Right cardiac atrium (tissue), 5 donors: Measurements from ENCODE around the gene KRT78. TPM values are rescaled to one million over a fixed set of nuclear protein-coding genes. Genes with fewer than 3 reads are reported as not detected.

Source experiments
- ATAC-seq, 2 donors: fragments of 200-7000 bp; cut with Tn5 transposase; one replicate each; pipeline versions ENCODE4 v1.8.0 to v1.9.1; 2020; ENCODE audit warnings: moderate library complexity in 2 of 2, mild to moderate bottlenecking in 1 of 2
- DNase-seq, 3 donors: peaks; one replicate each; pipeline ENCODE4 v3.0.0-alpha.2; 2020
- H3K27ac ChIP-seq: one replicate; pipeline ENCODE4 v1.5.1; 2013; ENCODE audit warnings: mild to moderate bottlenecking, low read length, control low read depth, moderate library complexity
- H3K27me3 ChIP-seq: one replicate; pipeline ENCODE4 v1.6.1; 2013; ENCODE audit not compliant: control insufficient read depth, insufficient read depth
- H3K4me1 ChIP-seq: one replicate; pipeline ENCODE4 v1.6.1; 2013; ENCODE audit warnings: low read length; ENCODE audit not compliant: control insufficient read depth, insufficient read depth
- H3K4me3 ChIP-seq: one replicate; pipeline ENCODE4 v1.5.1; 2013; ENCODE audit warnings: low read length, control low read depth
- H3K9me3 ChIP-seq: one replicate; pipeline ENCODE4 v1.6.1; 2013; ENCODE audit warnings: low read length; ENCODE audit not compliant: control insufficient read depth
- WGBS: extraction: QIAGEN DNeasy Blood & Tissue Kit; methylation state at CpG from one replicate; pipeline ENCODE4 v1.1.7; 2013; 5-methylcytosine and 5-hydroxymethylcytosine counted together
- intact Hi-C, 4 donors: fragments of 100-400 bp; cut with DNase I; formaldehyde crosslinking; loops; one replicate each; pipeline versions ENCODE4 v1.11.0 to v1.14.0; 2022 to 2023
- polyA plus RNA-seq: library from polyadenylated mRNA; stranded (reverse); fragments of 200-250 nt; gene quantifications from one replicate; pipeline ENCODE4 v1.2.3, GENCODE V29; 2013
- total RNA-seq, 4 donors: library from RNA; stranded (reverse); fragmentation: NEBNext Ultra II Directional; extraction: Animal tissue kit (Norgen Biotek cat#: 25700); gene quantifications; one replicate each; pipeline ENCODE4 v1.2.1, GENCODE V29; 2021
- donor health status: healthy with polysubstance abuse.
- donor health status: DM: no; HTN: yes; CAD: no.
- donor health status: DM: no; HTN: no; CAD: no.
- donor health status: DM: no; HTN: yes; CAD: no; lungs with severe emphysema.
- donor health status: DM: yes; HTN: yes; CAD: no.

Gene KRT78
- total and polyA plus RNA-seq, 5 donors: 0.02 TPM; not detected in 4

- 87% methylated on average over 4 of the region's 4 CpGs for WGBS
- H3K27ac ChIP-seq: no peak overlapping the region
- no peak overlapping the region for H3K4me3 ChIP-seq
- intact Hi-C loops: no loop called here
- H3K4me1 ChIP-seq: no peaks in the 10 kb centered on the region
- no peaks in the 10 kb centered on the region for H3K27me3 ChIP-seq
- DNase-seq: no peak
- no peaks in the 10 kb centered on the region for H3K9me3 ChIP-seq
- no peak for ATAC-seq
Observed at GRCh38 chr12:52815161-52815560, 33.6 kb downstream of the KRT78 start.

GRCh38 chr12:52814710-52815155 is 34.1 kb downstream of the KRT78 start:
- H3K4me1 ChIP-seq: no peaks in the 10 kb centered on the region
- DNase-seq: no peak
- intact Hi-C loops: no loop called here
- ATAC-seq: no peak
- no peaks in the 10 kb centered on the region for H3K27me3 ChIP-seq
- H3K27ac ChIP-seq: no peak overlapping the region
- no peak overlapping the region for H3K4me3 ChIP-seq
- WGBS: 77% methylated on average over 4 of the region's 4 CpGs
- H3K9me3 ChIP-seq: no peaks in the 10 kb centered on the region

DNA sequence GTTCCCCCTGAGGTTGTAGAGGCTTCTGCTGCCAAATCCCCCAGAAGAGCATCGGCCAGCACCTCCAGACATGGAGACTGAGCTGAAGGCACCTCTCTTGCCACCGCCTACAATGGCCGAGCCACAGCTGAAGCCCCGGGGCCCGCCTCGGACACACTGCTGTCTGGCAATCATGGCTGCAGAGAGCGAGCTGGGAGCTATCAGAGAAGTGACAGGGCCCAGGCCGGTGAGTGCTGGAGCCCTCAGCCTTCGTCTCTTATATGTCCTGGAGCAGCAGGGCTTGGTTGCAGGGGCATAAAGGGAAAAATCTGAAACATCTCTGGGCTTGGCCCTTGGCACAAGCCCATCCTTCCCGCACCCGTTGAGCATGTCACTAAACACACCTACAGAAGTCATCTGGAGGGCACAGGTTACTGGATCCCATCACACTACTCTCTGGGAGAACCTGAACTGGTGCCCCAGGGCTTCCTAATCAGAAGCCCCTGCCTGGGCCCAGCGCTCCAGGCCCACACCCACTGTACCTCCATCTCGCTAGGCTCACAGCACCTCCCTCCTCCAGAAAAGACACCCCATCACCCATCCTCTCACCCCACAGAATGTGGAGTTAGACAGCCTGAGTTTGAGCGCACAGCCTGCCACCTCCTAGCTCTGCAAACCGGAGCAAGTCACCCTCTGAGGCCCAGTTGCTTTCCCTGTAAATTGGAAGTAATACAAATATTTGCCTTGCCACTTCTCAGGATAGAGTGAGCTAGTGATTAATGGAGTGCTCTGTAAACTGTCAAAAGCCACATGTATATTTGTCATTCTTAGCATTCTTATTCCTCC is 34.7 kb downstream of the KRT78 start, which contains the start of gene KRT4:
KRT4 (minus strand) TSS at position 232 of the 825 bp plus-strand sequence; CDS start at position 174, 58 bp downstream.
- H3K4me1 ChIP-seq: no peaks in the 10 kb centered on the region
- H3K4me3 ChIP-seq: no peak within 1 kb of the TSS
- intact Hi-C loops: no loop called here
- ATAC-seq (no peak), DNase-seq (peak in 1 of 3 donors; percentile 36)
- H3K27ac ChIP-seq: no peak within 1 kb of the TSS
- no peaks in the 10 kb centered on the region for H3K27me3 ChIP-seq
- no peaks in the 10 kb centered on the region for H3K9me3 ChIP-seq
- WGBS: 80% methylated on average over 15 of the region's 15 CpGs

GRCh38 chr12:52813203-52813819 is 35.5 kb downstream of the KRT78 start:
- WGBS: 87% methylated on average over 10 of the region's 10 CpGs
- intact Hi-C loops: no loop called here
- H3K27ac ChIP-seq: no peak overlapping the region
- no peak for DNase-seq
- no peaks in the 10 kb centered on the region for H3K4me1 ChIP-seq
- no peak for ATAC-seq
- no peaks in the 10 kb centered on the region for H3K27me3 ChIP-seq
- H3K4me3 ChIP-seq: no peak overlapping the region
- H3K9me3 ChIP-seq: no peaks in the 10 kb centered on the region

DNA sequence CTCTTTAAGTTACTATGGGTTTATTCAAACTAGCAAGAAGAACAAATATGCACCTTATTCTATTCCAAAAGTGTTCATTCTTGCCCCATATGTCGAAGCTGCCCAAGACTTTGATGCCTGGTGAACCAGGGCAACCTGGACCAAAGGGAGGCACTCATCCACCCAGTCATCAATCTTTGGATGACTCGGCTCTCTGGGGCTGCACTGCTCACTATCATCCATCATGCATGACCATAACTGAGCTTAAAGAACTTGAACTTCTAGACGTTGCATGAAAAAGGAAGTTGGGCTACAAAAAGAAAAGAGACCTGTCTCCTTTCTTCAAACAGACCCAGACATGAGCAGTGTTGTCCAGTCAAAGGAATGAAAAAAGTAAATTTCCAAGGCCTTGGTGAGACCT is 36.0 kb downstream of the KRT78 start:
- Histone ChIP-seq H3K9me3 (no peaks in the 10 kb centered on the region), H3K4me3 (no peak overlapping the region), H3K27ac (no peak overlapping the region), H3K4me1 (no peaks in the 10 kb centered on the region), H3K27me3 (no peaks in the 10 kb centered on the region)
- intact Hi-C loops: no loop called here
- DNase-seq: no peak
- no peak for ATAC-seq
- 56% methylated on average over 3 of the region's 3 CpGs for WGBS

- DNase-seq (no peak), ATAC-seq (no peak)
- intact Hi-C loops: no loop called here
- H3K27ac ChIP-seq: no peak overlapping the region
- no peaks in the 10 kb centered on the region for H3K4me1 ChIP-seq
- H3K4me3 ChIP-seq: no peak overlapping the region
- no peaks in the 10 kb centered on the region for H3K27me3 ChIP-seq
- 72% methylated on average over 4 of the region's 4 CpGs for whole genome bisulfite sequencing
- no peaks in the 10 kb centered on the region for H3K9me3 ChIP-seq
Observed at GRCh38 chr12:52812073-52812400, 36.8 kb downstream of the KRT78 start.

DNA sequence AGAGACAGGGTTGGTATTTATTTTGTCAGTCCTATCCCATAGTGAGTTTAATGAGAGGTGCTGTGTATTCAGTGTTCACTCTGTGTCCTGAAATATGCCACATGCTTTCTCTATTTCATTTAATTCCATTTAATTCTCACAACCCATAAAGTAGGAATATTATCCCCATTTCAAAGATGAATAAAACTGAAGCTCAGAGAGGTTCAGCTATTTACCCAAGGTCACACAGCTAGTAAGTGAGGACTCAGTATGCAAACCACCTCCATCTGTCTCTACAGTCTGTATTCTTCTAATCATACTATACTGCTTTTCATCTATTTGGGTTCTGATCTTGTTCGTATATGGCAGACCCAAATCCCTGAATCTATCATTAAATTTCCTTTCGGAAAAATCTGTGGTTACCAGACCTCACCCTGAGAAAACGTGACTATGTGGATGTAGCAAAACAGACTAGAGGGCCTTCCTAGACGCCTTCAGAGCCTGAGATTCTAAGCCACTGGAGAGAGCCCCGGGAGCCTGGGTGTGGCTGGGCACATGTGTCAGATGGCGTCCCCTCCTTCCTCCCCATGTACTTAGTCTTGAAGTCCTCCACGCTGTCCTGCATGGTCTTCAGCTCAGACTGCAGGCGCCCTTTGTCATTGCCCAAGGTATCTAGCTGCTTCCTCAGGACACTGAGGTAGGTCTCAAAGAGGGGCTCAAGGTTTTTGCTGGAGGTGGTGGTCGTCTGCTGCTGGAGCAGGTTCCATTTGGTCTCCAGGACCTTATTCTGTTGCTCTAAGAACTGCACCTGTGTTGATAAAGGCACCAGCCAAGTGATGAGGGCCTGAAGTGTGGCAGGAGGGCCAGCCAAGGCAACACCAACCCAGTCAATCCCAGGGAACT is 37.4 kb downstream of the KRT78 start:
- ATAC-seq: no peak
- H3K4me1 ChIP-seq: no peaks in the 10 kb centered on the region
- H3K27me3 ChIP-seq: no peaks in the 10 kb centered on the region
- H3K27ac ChIP-seq: no peak overlapping the region
- DNase-seq: no peak
- no peaks in the 10 kb centered on the region for H3K9me3 ChIP-seq
- WGBS: 85% methylated on average over 9 of the region's 9 CpGs
- intact Hi-C loops: no loop called here
- no peak overlapping the region for H3K4me3 ChIP-seq

- H3K4me1 ChIP-seq: no peaks in the 10 kb centered on the region
- intact Hi-C loops: no loop called here
- no peak for DNase-seq
- no peak overlapping the region for H3K27ac ChIP-seq
- 68% methylated on average over 5 of the region's 5 CpGs for WGBS
- H3K27me3 ChIP-seq: no peaks in the 10 kb centered on the region
- ATAC-seq: no peak
- no peaks in the 10 kb centered on the region for H3K9me3 ChIP-seq
- no peak overlapping the region for H3K4me3 ChIP-seq
Observed at GRCh38 chr12:52810554-52810953, 38.2 kb downstream of the KRT78 start.

- no peaks in the 10 kb centered on the region for H3K9me3 ChIP-seq
- WGBS: 78% methylated on average over 7 of the region's 7 CpGs
- H3K4me1 ChIP-seq: no peaks in the 10 kb centered on the region
- H3K4me3 ChIP-seq: no peak overlapping the region
- ATAC-seq: no peak
- no peaks in the 10 kb centered on the region for H3K27me3 ChIP-seq
- intact Hi-C loops: no loop called here
- H3K27ac ChIP-seq: no peak overlapping the region
- no peak for DNase-seq
Observed at GRCh38 chr12:52809166-52809565, 39.6 kb downstream of the KRT78 start.

DNA sequence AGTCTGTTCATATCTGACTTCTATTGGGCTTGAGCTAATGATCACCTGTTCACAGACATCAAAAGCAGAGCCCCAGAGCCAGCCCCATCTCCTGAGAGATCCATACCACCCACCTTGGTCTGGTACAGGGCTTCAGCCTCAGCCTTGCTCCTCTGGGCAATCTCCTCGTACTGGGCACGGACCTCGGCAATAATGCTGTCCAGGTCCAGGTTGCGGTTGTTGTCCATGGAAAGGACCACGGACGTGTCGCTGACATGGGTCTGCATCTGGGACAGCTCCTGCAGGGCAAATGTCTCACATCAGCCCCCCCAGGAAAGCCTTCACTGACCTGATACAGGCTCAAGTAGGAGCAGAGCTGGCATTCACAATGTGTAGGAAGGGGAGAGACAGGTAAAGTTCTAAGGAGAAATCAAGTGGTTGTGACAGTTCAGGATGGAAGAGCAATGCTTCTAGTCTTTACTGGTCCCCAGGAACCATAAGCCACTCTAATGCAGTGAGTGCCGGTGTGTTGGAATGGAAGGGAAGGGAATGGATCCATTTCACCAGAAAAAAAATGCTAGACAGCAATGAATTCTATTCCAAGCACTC is 40.1 kb downstream of the KRT78 start:
- ATAC-seq (no peak), DNase-seq (no peak)
- Histone ChIP-seq H3K4me1 (no peaks in the 10 kb centered on the region), H3K27ac (no peak overlapping the region), H3K27me3 (no peaks in the 10 kb centered on the region), H3K4me3 (no peak overlapping the region), H3K9me3 (no peaks in the 10 kb centered on the region)
- WGBS: 90% methylated on average over 8 of the region's 8 CpGs
- intact Hi-C loops: no loop called here
